B cell (primary cell): ENCODE measurements around the gene GREM1. TPM values are rescaled to one million over a fixed set of nuclear protein-coding genes. Genes with fewer than 3 reads are reported as not detected.

Experiments
- ATAC-seq: fragments of 200-7000 bp; cut with Tn5 transposase; one replicate; pipeline ENCODE4 v1.10.0; 2021; ENCODE audit warnings: low read depth, mild to moderate bottlenecking, moderate number of reproducible peaks, moderate library complexity
- CTCF ChIA-PET: fragments of 350-600 bp; sonication (Branson Sonifier 250); formaldehyde crosslinking; loops from one replicate; lab custom pipeline; 2021; ENCODE audit warnings: antibody characterized with exemption, inconsistent platforms; lab: Charles Lee
- POLR2A ChIA-PET: fragments of 350-600 bp; sonication (Branson Sonifier 250); formaldehyde crosslinking; loops from one replicate; lab custom pipeline; 2021; ENCODE audit warnings: antibody characterized with exemption; lab: Charles Lee
- DNase-seq: peaks from one replicate; pipeline ENCODE4 v3.0.0; 2013
- H2AFZ ChIP-seq: 2 replicates; pipeline ENCODE4 v1.6.1; 2012; ENCODE audit warnings: mild to moderate bottlenecking, low read depth, low read length; ENCODE audit not compliant: insufficient read depth, poor library complexity, severe bottlenecking
- H3K27ac ChIP-seq, 2 donors: 1 replicate in 1 of 2; 2 replicates in 1 of 2; pipeline ENCODE4 v1.5.1; 2012 to 2013; ENCODE audit warnings: low read length in 2 of 2, mild to moderate bottlenecking in 2 of 2, moderate library complexity in 1 of 2
- H3K27me3 ChIP-seq, 4 experiments: fragments of 200-600 bp in 1 of 4; sonication (generic) in 1 of 4; replicated peaks in 1 of 4; 1 replicate in 2 of 4; 2 replicates in 2 of 4; pipeline versions ENCODE4 v1.6.1 to v1.7.0; 2013 to 2016; ENCODE audit warnings: low read length in 3 of 4, mild to moderate bottlenecking in 2 of 4, mixed read lengths in 1 of 4, moderate library complexity in 1 of 4; ENCODE audit not compliant: insufficient read depth in 4 of 4, control insufficient read depth in 3 of 4; ENCODE audit errors: control extremely low read depth in 1 of 4
- H3K36me3 ChIP-seq, 2 experiments: replicated peaks in 1 of 2; 1 replicate in 1 of 2; 2 replicates in 1 of 2; pipeline versions ENCODE4 v1.6.1 to v1.7.1; 2013; ENCODE audit warnings: low read length in 1 of 2; ENCODE audit not compliant: insufficient read depth in 2 of 2, control insufficient read depth in 1 of 2; ENCODE audit errors: control extremely low read depth in 1 of 2, extremely low read depth in 1 of 2
- H3K4me1 ChIP-seq, 2 donors: fragments of 200-600 bp in 1 of 2; sonication (generic) in 1 of 2; 1 replicate in 1 of 2; 2 replicates in 1 of 2; pipeline versions ENCODE4 v1.5.1 to v1.6.1; 2013 to 2017; ENCODE audit warnings: low read length in 2 of 2; ENCODE audit not compliant: control insufficient read depth in 2 of 2, insufficient read depth in 2 of 2
- H3K4me2 ChIP-seq: replicated peaks from 2 replicates; pipeline ENCODE3; 2012; ENCODE audit warnings: mild to moderate bottlenecking, low read depth, low read length; ENCODE audit not compliant: poor library complexity, severe bottlenecking
- H3K4me3 ChIP-seq, 5 experiments: fragments of 200-600 bp in 1 of 5; sonication (generic) in 1 of 5; 1 replicate in 3 of 5; 2 replicates in 2 of 5; pipeline versions ENCODE4 v1.5.1 to v1.7.0; 2011 to 2016; ENCODE audit warnings: low read length in 4 of 5, mild to moderate bottlenecking in 4 of 5, low read depth in 2 of 5, control low read depth in 1 of 5, moderate library complexity in 1 of 5; ENCODE audit not compliant: insufficient read depth in 1 of 5; ENCODE audit errors: control extremely low read depth in 1 of 5, extremely low read depth in 1 of 5
- H3K79me2 ChIP-seq: fragments of 200-600 bp; sonication (generic); one replicate; pipeline ENCODE4 v1.6.0; 2016; ENCODE audit warnings: low read length; ENCODE audit not compliant: control insufficient read depth, insufficient read depth
- H3K9ac ChIP-seq: fragments of 200-600 bp; sonication (generic); 2 replicates; pipeline ENCODE4 v1.6.1; 2017; ENCODE audit warnings: mild to moderate bottlenecking, low read length, moderate library complexity
- H3K9me3 ChIP-seq, 3 donors: one replicate each; pipeline versions ENCODE4 v1.6.1 to v1.7.1; 2013; ENCODE audit warnings: low read length in 2 of 3; ENCODE audit not compliant: control insufficient read depth in 2 of 3, insufficient read depth in 1 of 3; ENCODE audit errors: control extremely low read depth in 1 of 3
- H4K20me1 ChIP-seq: 2 replicates; pipeline ENCODE4 v1.6.0; 2012; ENCODE audit warnings: mild to moderate bottlenecking, low read length; ENCODE audit not compliant: insufficient read depth, control insufficient read depth, poor library complexity, severe bottlenecking
- H3K27ac Mint-ChIP-seq: one replicate; pipeline ENCODE4 v1.8.0; 2021; ENCODE audit warnings: mixed read lengths
- H3K27me3 Mint-ChIP-seq: one replicate; pipeline ENCODE4 v1.8.0; 2021; ENCODE audit warnings: mixed read lengths
- H3K4me1 Mint-ChIP-seq: one replicate; pipeline ENCODE4 v1.8.0; 2021; ENCODE audit warnings: mixed read lengths
- H3K4me3 Mint-ChIP-seq: one replicate; pipeline ENCODE4 v1.8.0; 2021; ENCODE audit warnings: mixed read lengths
- H3K9me3 Mint-ChIP-seq: one replicate; pipeline ENCODE4 v1.8.0; 2022; ENCODE audit warnings: mixed read lengths; ENCODE audit not compliant: insufficient read depth
- CTCF ChIP-seq: fragments of 200-600 bp; IDR thresholded peaks from one replicate; pipeline ENCODE4 v1.8.0; 2022; ENCODE audit warnings: antibody characterized with exemption, mild to moderate bottlenecking
- EZH2 ChIP-seq: IDR thresholded peaks from 2 replicates; pipeline ENCODE4 v1.6.1; 2012; ENCODE audit warnings: borderline replicate concordance, low read depth, mild to moderate bottlenecking, moderate library complexity, low read length; ENCODE audit not compliant: insufficient read depth, poor library complexity, severe bottlenecking
- WGBS: methylation state at CpG from one replicate; pipeline ENCODE4 v1.1.5; 2013; ENCODE audit warnings: missing lambda C conversion rate; ENCODE audit not compliant: insufficient coverage; 5-methylcytosine and 5-hydroxymethylcytosine counted together
- intact Hi-C: fragments of 100-400 bp; cut with micrococcal nuclease; formaldehyde crosslinking; loops from one replicate; pipeline ENCODE4 v1.10.0; 2022
- polyA plus RNA-seq: library from polyadenylated mRNA; depleted of rRNA; stranded (reverse); fragments of >200 nt; gene quantifications from 2 replicates; pipeline ENCODE4 v1.2.3, GENCODE V29; 2012
- total RNA-seq, 2 donors: library from RNA; stranded (reverse); fragments of 120-200 nt in 1 of 2; gene quantifications; 1 replicate in 1 of 2; 2 replicates in 1 of 2; pipeline versions ENCODE4 v1.2.3 to v1.2.4, GENCODE V29; 2013 to 2022

GREM1 gene
- total and polyA plus RNA-seq, 2 donors (not counting 1 experiment from before 2014, with no cell fraction given) = not detected

GRCh38 chr15:32784581-32784980, 66.8 kb downstream of the GREM1 start:
- Histone ChIP-seq H3K4me1 (no peaks in the 10 kb centered on the region), H3K36me3 (no peaks in the 10 kb centered on the region), H3K79me2 (no peaks in the 10 kb centered on the region), H3K27ac (no peak overlapping the region), H3K27me3 (peaks cover 0 to 2% (median 0%) of the 10 kb centered on the region in 4 experiments), H3K9me3 (no peaks in the 10 kb centered on the region), H4K20me1 (no peaks in the 10 kb centered on the region), H3K4me3 (no peak overlapping the region), H3K4me2 (no peak overlapping the region), H3K9ac (no peak overlapping the region), H2AFZ (no peak overlapping the region)
- Mint-ChIP-seq H3K27me3 (peaks cover 13% of the 10 kb centered on the region), H3K9me3 (no peaks in the 10 kb centered on the region), H3K27ac (no peak overlapping the region), H3K4me1 (no peaks in the 10 kb centered on the region), H3K4me3 (no peak overlapping the region)
- POLR2A ChIA-PET = no interaction called here
- intact Hi-C loops = no loop called here
- TF ChIP-seq CTCF = no peak
- no peak for TF ChIP-seq EZH2
- CTCF ChIA-PET = no interaction called here
- no peak for DNase-seq
- ATAC-seq = no peak

- Histone ChIP-seq H3K27ac (no peak overlapping the region), H3K9me3 (no peaks in the 10 kb centered on the region), H3K4me3 (no peak overlapping the region), H3K4me2 (no peak overlapping the region), H4K20me1 (no peaks in the 10 kb centered on the region), H3K36me3 (no peaks in the 10 kb centered on the region), H3K27me3 (peaks cover 0 to 2% (median 0%) of the 10 kb centered on the region in 4 experiments), H2AFZ (no peak overlapping the region), H3K4me1 (no peaks in the 10 kb centered on the region), H3K9ac (no peak overlapping the region), H3K79me2 (no peaks in the 10 kb centered on the region)
- Mint-ChIP-seq H3K4me1 (no peaks in the 10 kb centered on the region), H3K27ac (no peak overlapping the region), H3K9me3 (no peaks in the 10 kb centered on the region), H3K27me3 (peaks cover 14% of the 10 kb centered on the region), H3K4me3 (no peak overlapping the region)
- DNase-seq = no peak
- TF ChIP-seq CTCF = no peak
- TF ChIP-seq EZH2 = no peak
- CTCF ChIA-PET = interaction anchor here (2.1 kb wide), 1 partner anchor 57 kb away, joined by 4 read pairs; no protein-coding TSS in a partner anchor
- POLR2A ChIA-PET = no interaction called here
- intact Hi-C loops = no loop called here
- no peak for ATAC-seq
- WGBS = 92% methylated on average over 4 of the region's 7 CpGs
These were observed 69.1 kb downstream of the GREM1 start for GRCh38 chr15:32786906-32787305.
